ENCODE measurements around the gene KCNJ9. TPM values are rescaled to one million over a fixed set of nuclear protein-coding genes. Genes with fewer than 3 reads are reported as not detected.

The KCNJ9 gene
- total and polyA plus RNA-seq, 7 experiments from 2014 or later: 0.06 to 0.08 TPM; not detected in 5

DNA sequence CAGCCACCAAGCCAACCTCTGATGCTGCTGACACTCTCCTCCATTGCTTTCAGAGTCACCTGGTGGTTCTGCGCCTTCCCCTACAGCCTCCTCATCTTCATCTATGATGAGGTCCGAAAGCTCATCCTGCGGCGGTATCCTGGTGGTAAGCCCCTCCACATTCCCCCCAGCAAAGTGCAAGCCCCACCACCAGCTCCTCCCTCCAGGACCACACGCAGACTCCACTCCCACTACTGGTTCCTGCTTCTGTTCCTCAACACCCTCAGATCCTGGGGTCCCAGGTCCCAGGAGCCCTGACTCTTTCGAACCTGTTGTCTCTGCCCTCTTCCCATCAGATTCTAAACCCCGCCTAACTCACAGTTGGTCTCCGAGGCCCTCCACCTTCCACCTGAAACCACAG lies 58.5 kb downstream of the KCNJ9 start:
- Histone ChIP-seq H3K27me3 (ENCODE audit: control insufficient read depth in 2 of 2, insufficient read depth in 2 of 2, low read length in 2 of 2) (no peaks in the 10 kb centered on the region), H3K27ac (ENCODE audit: low read depth, low read length) (no peak overlapping the region), H3K9me3 (ENCODE audit: control insufficient read depth in 2 of 3, low read length in 3 of 3) (no peaks in the 10 kb centered on the region), H3K4me3 (ENCODE audit: low read length) (no peak overlapping the region), H3K4me1 (ENCODE audit: control insufficient read depth in 2 of 2, insufficient read depth in 2 of 2, low read length in 2 of 2) (no peaks in the 10 kb centered on the region), H3K36me3 (ENCODE audit: control insufficient read depth in 2 of 3, insufficient read depth in 3 of 3, low read length in 3 of 3) (no peaks in the 10 kb centered on the region)
- Mint-ChIP-seq H3K4me3 (no peak overlapping the region), H3K27me3 (peaks cover 0 to 26% (median 16%) of the 10 kb centered on the region in 5 donors), H3K27ac (peak overlapping the region in 1 of 9 donors; percentile 38), H3K9me3 (no peaks in the 10 kb centered on the region), H3K4me1 (peaks cover 0 to 4% (median 0%) of the 10 kb centered on the region in 7 donors), H3K36me3 (no peaks in the 10 kb centered on the region)
- ChIA-PET CTCF (no interaction called here), POLR2A (no interaction called here)
- no peak for ATAC-seq
- intact Hi-C loops (cut with micrococcal nuclease): no loop called here
- DNase-seq: no peak

Other genes starting within 250 kb of the KCNJ9 start
- gene VSIG8, start 218.9 kb upstream of the KCNJ9 start, total RNA-seq: not detected
- not detected for gene VSIG8, start 218.9 kb upstream of the KCNJ9 start, polyA plus RNA-seq
- 1 to 10 TPM in 2 of 5 experiments, under 1 TPM in 3; 0.53 to 2.8 (median 0.92) TPM for gene CFAP45, start 181.4 kb upstream of the KCNJ9 start, total RNA-seq
- gene CFAP45, start 181.4 kb upstream of the KCNJ9 start, polyA plus RNA-seq: under 1 TPM; 0.17 to 0.57 TPM
- 100 to 1,000 TPM; 116 to 450 (median 284) TPM for gene TAGLN2, start 156.0 kb upstream of the KCNJ9 start, total RNA-seq
- gene TAGLN2, start 156.0 kb upstream of the KCNJ9 start, polyA plus RNA-seq: 100 to 1,000 TPM; 449 to 662 TPM
- gene IGSF9, start 135.9 kb upstream of the KCNJ9 start, total RNA-seq: under 1 TPM in 1 of 5 experiments, not detected in 4; 0.12 TPM
- under 1 TPM in 1 of 2 donors, not detected in 1; 0.12 TPM for gene IGSF9, start 135.9 kb upstream of the KCNJ9 start, polyA plus RNA-seq
- not detected for gene SLAMF9, start 127.3 kb upstream of the KCNJ9 start, total RNA-seq
- gene SLAMF9, start 127.3 kb upstream of the KCNJ9 start, polyA plus RNA-seq: not detected
- gene PIGM, start 49.5 kb upstream of the KCNJ9 start, total RNA-seq: 10 to 100 TPM in 2 of 5 experiments, 1 to 10 TPM in 3; 4.0 to 11.4 (median 7.0) TPM
- 1 to 10 TPM; 4.1 to 5.0 TPM for gene PIGM, start 49.5 kb upstream of the KCNJ9 start, polyA plus RNA-seq
- under 1 TPM in 1 of 5 experiments, not detected in 4; 0.32 TPM for gene KCNJ10, start 11.4 kb upstream of the KCNJ9 start, total RNA-seq
- under 1 TPM in 1 of 2 donors, not detected in 1; 0.29 TPM for gene KCNJ10, start 11.4 kb upstream of the KCNJ9 start, polyA plus RNA-seq
- 10 to 100 TPM; 31.9 to 68.7 (median 44.8) TPM for gene IGSF8, start 17.1 kb downstream of the KCNJ9 start, total RNA-seq
- 10 to 100 TPM; 38.6 to 60.9 TPM for gene IGSF8, start 17.1 kb downstream of the KCNJ9 start, polyA plus RNA-seq
- gene ATP1A2, start 34.2 kb downstream of the KCNJ9 start, total RNA-seq: not detected
- gene ATP1A2, start 34.2 kb downstream of the KCNJ9 start, polyA plus RNA-seq: not detected
- under 1 TPM in 1 of 5 experiments, not detected in 4; 0.71 TPM for gene ATP1A4, start 70.1 kb downstream of the KCNJ9 start, total RNA-seq
- gene ATP1A4, start 70.1 kb downstream of the KCNJ9 start, polyA plus RNA-seq: not detected
- gene CASQ1, start 109.0 kb downstream of the KCNJ9 start, total RNA-seq: 1 to 10 TPM in 1 of 5 experiments, not detected in 4; 1.1 TPM
- not detected for gene CASQ1, start 109.0 kb downstream of the KCNJ9 start, polyA plus RNA-seq
- gene PEA15, start 123.8 kb downstream of the KCNJ9 start, total RNA-seq: 10 to 100 TPM; 11.5 to 38.6 (median 13.4) TPM
- gene PEA15, start 123.8 kb downstream of the KCNJ9 start, polyA plus RNA-seq: 1 to 10 TPM; 4.7 TPM
- 100 to 1,000 TPM; 115 to 226 (median 176) TPM for gene DCAF8, start 181.0 kb downstream of the KCNJ9 start, total RNA-seq
- 10 to 100 TPM; 45.6 to 49.8 TPM for gene DCAF8, start 181.0 kb downstream of the KCNJ9 start, polyA plus RNA-seq
- gene PEX19, start 203.6 kb downstream of the KCNJ9 start, total RNA-seq: 10 to 100 TPM; 37.9 to 66.1 (median 49.2) TPM
- gene PEX19, start 203.6 kb downstream of the KCNJ9 start, polyA plus RNA-seq: 10 to 100 TPM; 55.6 to 56.4 TPM

All from naive thymus-derived CD4-positive, alpha-beta T cell (primary cell).